Adipocyte (in vitro differentiated cells): ENCODE results near the gene ZBTB20.

Experiments
- DNase-seq: peaks from one replicate; pipeline ENCODE4 v3.0.0-alpha.2; 2015; ENCODE audit warnings: low read depth
- H3K27me3 ChIP-seq: replicated peaks from 2 replicates; pipeline ENCODE4 v1.7.0; 2013; ENCODE audit warnings: mild to moderate bottlenecking, low read length, moderate library complexity; ENCODE audit not compliant: control insufficient read depth, insufficient read depth
- H3K36me3 ChIP-seq: 2 replicates; pipeline ENCODE4 v1.7.0; 2013; ENCODE audit warnings: low read length, mild to moderate bottlenecking, moderate library complexity; ENCODE audit not compliant: control insufficient read depth, insufficient read depth, severe bottlenecking
- H3K4me1 ChIP-seq: 2 replicates; pipeline ENCODE4 v1.7.0; 2013; ENCODE audit warnings: mild to moderate bottlenecking, low read length, moderate library complexity; ENCODE audit not compliant: control insufficient read depth, insufficient read depth
- H3K4me3 ChIP-seq: 2 replicates; pipeline ENCODE4 v1.7.0; 2013; ENCODE audit warnings: mild to moderate bottlenecking, low read length, moderate library complexity
- H3K9ac ChIP-seq: 2 replicates; pipeline ENCODE4 v1.7.0; 2013; ENCODE audit warnings: mild to moderate bottlenecking, low read length, moderate library complexity
- H3K9me3 ChIP-seq: 2 replicates; pipeline ENCODE4 v1.7.0; 2013; ENCODE audit warnings: mild to moderate bottlenecking, low read length, moderate library complexity; ENCODE audit not compliant: control insufficient read depth

The ZBTB20 gene

GRCh38 chr3:114659109-114660061 lies 487.7 kb downstream of the ZBTB20 start:
- H3K9ac ChIP-seq = peak overlapping the region; percentile 78
- DNase-seq = peak; percentile 31
- no peaks in the 10 kb centered on the region for H3K27me3 ChIP-seq
- no peaks in the 10 kb centered on the region for H3K9me3 ChIP-seq
- H3K4me1 ChIP-seq = peaks cover 20% of the 10 kb centered on the region
- H3K4me3 ChIP-seq = peak overlapping the region; percentile 76
- H3K36me3 ChIP-seq = no peaks in the 10 kb centered on the region

- Histone ChIP-seq H3K27me3 (no peaks in the 10 kb centered on the region), H3K4me3 (peak overlapping the region; percentile 58), H3K4me1 (peaks cover 29% of the 10 kb centered on the region), H3K9ac (peak overlapping the region; percentile 59), H3K36me3 (no peaks in the 10 kb centered on the region), H3K9me3 (no peaks in the 10 kb centered on the region)
- no peak for DNase-seq
Observed at GRCh38 chr3:114651555-114651954, 495.5 kb downstream of the ZBTB20 start.

GRCh38 chr3:114650808-114651207 lies 496.3 kb downstream of the ZBTB20 start:
- peak overlapping the region; percentile 11 for H3K4me3 ChIP-seq
- H3K36me3 ChIP-seq = no peaks in the 10 kb centered on the region
- peak; percentile 65 for DNase-seq
- peaks cover 29% of the 10 kb centered on the region for H3K4me1 ChIP-seq
- peak overlapping the region; percentile 59 for H3K9ac ChIP-seq
- no peaks in the 10 kb centered on the region for H3K27me3 ChIP-seq
- no peaks in the 10 kb centered on the region for H3K9me3 ChIP-seq

- H3K4me1 ChIP-seq = peaks cover 35% of the 10 kb centered on the region
- no peak overlapping the region for H3K9ac ChIP-seq
- no peaks in the 10 kb centered on the region for H3K27me3 ChIP-seq
- H3K9me3 ChIP-seq = no peaks in the 10 kb centered on the region
- peak; percentile 2 for DNase-seq
- no peaks in the 10 kb centered on the region for H3K36me3 ChIP-seq
- H3K4me3 ChIP-seq = no peak overlapping the region
Observed at GRCh38 chr3:114649331-114649730, 497.8 kb downstream of the ZBTB20 start.

- H3K36me3 ChIP-seq = no peaks in the 10 kb centered on the region
- no peaks in the 10 kb centered on the region for H3K9me3 ChIP-seq
- H3K9ac ChIP-seq = no peak overlapping the region
- no peak overlapping the region for H3K4me3 ChIP-seq
- H3K4me1 ChIP-seq = peaks cover 31% of the 10 kb centered on the region
- no peak for DNase-seq
- H3K27me3 ChIP-seq = no peaks in the 10 kb centered on the region
Observed at GRCh38 chr3:114646526-114646925, 500.6 kb downstream of the ZBTB20 start.

GRCh38 chr3:114645392-114645791 lies 501.7 kb downstream of the ZBTB20 start:
- Histone ChIP-seq H3K4me3 (no peak overlapping the region), H3K9ac (no peak overlapping the region), H3K9me3 (no peaks in the 10 kb centered on the region), H3K27me3 (no peaks in the 10 kb centered on the region), H3K4me1 (peaks cover 20% of the 10 kb centered on the region), H3K36me3 (no peaks in the 10 kb centered on the region)
- DNase-seq = peak; percentile 66

GRCh38 chr3:114644367-114644766 lies 502.7 kb downstream of the ZBTB20 start:
- no peak overlapping the region for H3K9ac ChIP-seq
- no peaks in the 10 kb centered on the region for H3K9me3 ChIP-seq
- peaks cover 10% of the 10 kb centered on the region for H3K4me1 ChIP-seq
- H3K36me3 ChIP-seq = no peaks in the 10 kb centered on the region
- DNase-seq = no peak
- H3K4me3 ChIP-seq = no peak overlapping the region
- H3K27me3 ChIP-seq = no peaks in the 10 kb centered on the region

GRCh38 chr3:114642951-114643741 lies 503.9 kb downstream of the ZBTB20 start:
- Histone ChIP-seq H3K36me3 (no peaks in the 10 kb centered on the region), H3K27me3 (no peaks in the 10 kb centered on the region), H3K9me3 (no peaks in the 10 kb centered on the region), H3K4me3 (no peak overlapping the region), H3K4me1 (peaks cover 6% of the 10 kb centered on the region), H3K9ac (no peak overlapping the region)
- DNase-seq = no peak

- Histone ChIP-seq H3K4me3 (no peak overlapping the region), H3K9me3 (peaks cover 16% of the 10 kb centered on the region)
- no peak for DNase-seq
Observed at GRCh38 chr3:114640126-114640525, 507.0 kb downstream of the ZBTB20 start.

GRCh38 chr3:114639171-114639570 lies 507.9 kb downstream of the ZBTB20 start:
- DNase-seq = no peak
- Histone ChIP-seq H3K4me1 (no peaks in the 10 kb centered on the region), H3K4me3 (no peak overlapping the region), H3K9me3 (peaks cover 17% of the 10 kb centered on the region), H3K9ac (peak overlapping the region; percentile 9), H3K36me3 (no peaks in the 10 kb centered on the region), H3K27me3 (no peaks in the 10 kb centered on the region)

More at GRCh38 chr3:114640126-114640525, 507.0 kb downstream of the ZBTB20 start:
- H3K36me3 ChIP-seq = no peaks in the 10 kb centered on the region
- H3K27me3 ChIP-seq = no peaks in the 10 kb centered on the region
- H3K9ac ChIP-seq = no peak overlapping the region
- H3K4me1 ChIP-seq = peaks cover under 1% of the 10 kb centered on the region

GRCh38 chr3:114635878-114636277 lies 511.2 kb downstream of the ZBTB20 start:
- Histone ChIP-seq H3K27me3 (no peaks in the 10 kb centered on the region), H3K9me3 (peaks cover 17% of the 10 kb centered on the region), H3K4me3 (no peak overlapping the region), H3K36me3 (no peaks in the 10 kb centered on the region), H3K4me1 (no peaks in the 10 kb centered on the region), H3K9ac (no peak overlapping the region)
- no peak for DNase-seq
